ENCODE results near the gene CHD8.

Gene CHD8

GRCh38 chr14:21437063-21437901 is 18.6 kb downstream of the CHD8 start:
- DNase-seq (ENCODE audit: extremely low read depth in 1 of 2, low read depth in 1 of 2) = peak; percentile 98 to 99

GRCh38 chr14:21436567-21437062 is 19.3 kb downstream of the CHD8 start:
- no peak for DNase-seq (ENCODE audit: extremely low read depth in 1 of 2, low read depth in 1 of 2)

GRCh38 chr14:21431126-21431525 is 24.8 kb downstream of the CHD8 start:
- no peak for DNase-seq (ENCODE audit: extremely low read depth in 1 of 2, low read depth in 1 of 2)

DNA sequence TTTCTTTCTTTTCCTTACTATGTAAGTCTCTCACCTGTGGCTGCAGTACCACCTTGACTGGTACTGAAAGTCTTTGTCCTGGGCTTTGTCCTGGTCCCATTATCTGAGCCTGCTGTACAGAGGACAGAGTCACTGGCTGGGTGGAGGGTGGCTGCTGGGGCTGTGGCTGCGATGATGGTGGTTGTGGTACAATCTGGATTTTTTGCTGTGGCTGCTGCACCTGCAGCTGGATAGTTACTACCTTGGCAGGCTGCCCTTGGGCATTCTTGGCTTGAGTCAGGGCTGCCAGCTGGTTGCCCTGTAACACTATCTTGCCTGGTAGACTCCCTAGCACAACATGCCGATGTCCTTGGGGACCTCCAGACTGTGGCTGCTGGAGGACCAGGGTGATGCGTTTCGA is 27.0 kb downstream of the CHD8 start:
- DNase-seq (ENCODE audit: extremely low read depth in 1 of 2, low read depth in 1 of 2) = no peak

- no peak for DNase-seq (ENCODE audit: extremely low read depth in 1 of 2, low read depth in 1 of 2)
Observed at GRCh38 chr14:21426692-21427091, 29.2 kb downstream of the CHD8 start.

DNA sequence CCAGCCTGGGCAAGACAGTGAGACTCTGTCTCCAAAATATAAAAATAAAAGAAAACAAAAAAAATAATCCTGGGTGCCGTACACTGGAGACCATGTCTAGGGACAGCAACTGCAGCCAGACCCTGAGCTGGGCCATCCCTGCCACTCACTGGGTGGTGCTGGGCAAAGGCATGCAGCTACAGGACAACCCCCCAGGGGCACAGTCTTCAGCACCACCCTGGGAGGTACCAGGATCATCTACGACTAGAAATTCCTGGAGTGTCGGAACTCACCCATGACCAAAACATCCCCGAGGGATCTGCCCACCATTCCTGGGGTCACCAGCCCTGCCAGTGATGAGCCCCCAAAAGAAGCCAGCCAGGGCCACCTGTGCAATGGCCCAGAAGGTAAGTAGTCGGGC is 36.4 kb downstream of the CHD8 start:
- DNase-seq (ENCODE audit: extremely low read depth in 1 of 2, low read depth in 1 of 2) = no peak

- DNase-seq (ENCODE audit: extremely low read depth in 1 of 2, low read depth in 1 of 2) = no peak
Observed at GRCh38 chr14:21415329-21415728, 40.6 kb downstream of the CHD8 start.

GRCh38 chr14:21414137-21414631 is 41.7 kb downstream of the CHD8 start:
- DNase-seq (ENCODE audit: extremely low read depth in 1 of 2, low read depth in 1 of 2) = no peak

- DNase-seq (ENCODE audit: extremely low read depth in 1 of 2, low read depth in 1 of 2) = no peak
Observed at GRCh38 chr14:21408147-21408546, 47.8 kb downstream of the CHD8 start.

DNA sequence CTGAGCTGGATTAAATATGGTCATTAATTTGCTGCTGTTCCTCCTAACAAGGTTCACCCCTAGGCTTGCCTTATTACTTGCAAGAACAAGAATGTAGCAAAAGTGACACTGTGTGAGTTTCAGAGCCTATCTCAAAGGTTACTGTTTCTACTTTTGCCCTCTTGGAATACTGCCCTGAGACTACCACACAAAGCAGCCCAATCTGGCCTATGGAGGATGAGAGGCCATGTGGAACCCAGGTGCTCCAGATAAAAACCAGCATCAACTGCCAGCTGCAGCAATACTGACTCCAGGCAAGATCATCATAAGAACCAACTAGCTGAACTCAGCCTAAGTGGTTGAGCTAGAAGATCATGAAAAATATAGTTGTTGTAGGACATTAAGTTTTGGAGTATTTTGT is 49.7 kb downstream of the CHD8 start:
- DNase-seq (ENCODE audit: extremely low read depth in 1 of 2, low read depth in 1 of 2) = no peak

- no peak for DNase-seq (ENCODE audit: extremely low read depth in 1 of 2, low read depth in 1 of 2)
Observed at GRCh38 chr14:21405097-21405496, 50.8 kb downstream of the CHD8 start.

DNA sequence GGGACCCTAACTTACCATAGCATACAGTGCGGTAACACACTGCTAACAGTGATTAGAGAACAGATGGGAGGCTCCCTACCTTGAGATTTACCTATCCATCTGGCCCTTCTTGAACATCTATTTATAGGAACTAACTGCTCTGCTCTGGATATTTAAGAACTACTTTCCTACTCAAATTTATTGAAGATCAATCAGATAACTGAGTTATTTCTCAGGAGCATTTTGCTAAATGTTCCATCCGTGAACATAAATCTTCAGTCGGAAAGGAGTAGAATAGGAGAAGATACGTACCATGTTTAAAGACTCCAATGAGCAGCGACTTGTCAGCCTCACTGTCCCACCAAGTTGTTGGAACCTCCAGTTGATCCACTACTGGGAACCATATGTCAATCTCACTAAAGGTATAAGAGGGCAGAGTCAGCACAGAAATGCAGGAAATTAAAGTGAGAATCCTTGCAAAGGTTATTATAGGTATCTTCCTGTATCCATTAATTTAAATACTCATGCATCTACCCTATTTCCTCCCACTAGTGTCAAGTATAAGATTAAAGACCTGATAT is 56.5 kb downstream of the CHD8 start:
- DNase-seq (ENCODE audit: extremely low read depth in 1 of 2, low read depth in 1 of 2) = no peak

DNA sequence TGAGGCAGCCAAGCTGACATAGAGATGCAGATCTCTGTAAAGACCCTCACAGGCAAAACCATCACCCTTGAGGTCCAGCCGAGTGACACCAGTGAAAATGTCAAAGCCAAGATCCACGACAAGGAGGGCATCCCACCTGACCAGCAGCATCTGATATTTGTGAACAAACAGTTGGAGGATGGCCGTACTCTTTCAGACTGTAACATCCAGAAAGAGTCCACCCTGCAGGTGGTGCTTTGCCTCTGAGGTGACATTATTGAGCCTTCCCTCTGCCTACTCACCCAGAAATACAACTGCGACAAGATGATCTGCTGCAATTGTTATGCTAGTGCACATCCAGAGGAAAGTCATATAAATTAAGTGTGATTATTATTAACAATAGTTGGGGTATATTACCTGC is 57.0 kb downstream of the CHD8 start:
- no peak for DNase-seq (ENCODE audit: extremely low read depth in 1 of 2, low read depth in 1 of 2)

DNA sequence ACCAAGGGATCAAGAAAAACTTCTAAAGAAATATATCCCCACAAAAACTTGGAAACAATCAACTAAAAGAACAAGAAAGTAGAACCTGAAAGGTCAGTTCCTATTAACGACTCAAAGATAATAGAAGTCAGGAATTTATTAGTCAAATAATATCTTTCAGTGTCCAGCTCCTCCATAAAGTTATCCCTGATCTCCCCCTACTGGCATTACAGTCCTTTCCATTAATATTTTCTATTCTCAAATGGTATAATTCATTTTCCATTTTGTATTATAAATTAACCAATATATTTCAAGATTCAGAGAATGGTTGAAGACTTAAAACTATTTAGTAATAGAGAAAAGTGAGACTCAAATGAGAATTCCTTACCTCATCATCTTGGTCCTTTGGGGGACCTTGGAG is 60.5 kb downstream of the CHD8 start:
- DNase-seq (ENCODE audit: extremely low read depth in 1 of 2, low read depth in 1 of 2) = no peak

GRCh38 chr14:21385188-21385904 is 70.6 kb downstream of the CHD8 start:
- no peak for DNase-seq (ENCODE audit: extremely low read depth in 1 of 2, low read depth in 1 of 2)

- peak in 1 of 2 donors; percentile 10 for DNase-seq (ENCODE audit: extremely low read depth in 1 of 2, low read depth in 1 of 2)
Observed at GRCh38 chr14:21384494-21384851, 71.5 kb downstream of the CHD8 start.

GRCh38 chr14:21383848-21384493 is 72.0 kb downstream of the CHD8 start, which contains the start of gene SUPT16H:
SUPT16H (minus strand) TSS chr14:21384019; CDS start chr14:21383927, 92 bp downstream.
- DNase-seq (ENCODE audit: extremely low read depth in 1 of 2, low read depth in 1 of 2) = peak; percentile 82 to 87

DNA sequence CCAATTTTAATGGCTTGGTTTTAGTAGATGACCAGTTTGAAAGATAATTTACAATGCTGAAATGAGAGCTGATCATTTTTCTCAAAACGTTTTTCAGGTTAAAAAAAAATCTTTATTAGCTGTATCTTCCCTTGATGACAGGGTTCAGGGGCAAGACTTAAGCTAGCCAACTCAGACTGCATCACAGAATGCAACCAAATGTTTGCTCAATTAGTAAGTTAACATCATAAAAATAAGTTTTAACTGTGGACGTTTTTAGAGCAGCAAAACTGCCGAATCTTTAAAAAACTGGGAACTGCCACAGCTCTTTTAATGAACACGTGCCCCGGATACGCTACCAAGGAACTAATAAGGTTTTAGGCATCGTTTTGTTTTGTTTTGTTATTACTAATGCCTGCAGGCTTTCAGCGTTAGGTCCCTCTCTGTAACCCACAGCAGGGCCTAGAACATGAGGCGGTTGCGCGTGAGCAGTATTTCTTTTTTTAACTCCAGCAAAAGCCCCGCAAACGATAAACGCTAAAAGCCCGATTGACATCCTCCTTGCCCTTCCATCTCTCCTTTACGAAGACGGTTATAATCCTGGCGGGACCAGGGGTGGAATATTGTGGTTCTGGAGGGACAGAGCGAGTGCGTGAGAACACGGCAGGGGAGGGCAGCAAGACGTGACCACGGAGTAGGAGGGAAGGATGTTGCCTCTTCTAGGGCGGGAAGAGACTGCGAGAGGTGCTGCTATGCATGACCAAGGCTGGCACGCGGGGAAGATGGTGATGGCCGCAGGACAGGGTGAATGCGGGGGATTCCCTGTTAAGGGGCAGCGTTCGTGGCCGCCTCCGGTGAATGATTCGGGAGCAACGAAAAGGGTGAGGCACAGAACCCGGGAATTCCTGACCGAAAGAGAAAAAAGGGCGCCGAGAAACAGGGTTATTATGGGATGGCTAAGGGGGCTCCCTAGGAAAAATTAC is 72.8 kb downstream of the CHD8 start:
- peak in 1 of 2 donors; percentile 15 for DNase-seq (ENCODE audit: extremely low read depth in 1 of 2, low read depth in 1 of 2)

- no peak for DNase-seq (ENCODE audit: extremely low read depth in 1 of 2, low read depth in 1 of 2)
Observed at GRCh38 chr14:21382095-21382494, 73.8 kb downstream of the CHD8 start.

DNA sequence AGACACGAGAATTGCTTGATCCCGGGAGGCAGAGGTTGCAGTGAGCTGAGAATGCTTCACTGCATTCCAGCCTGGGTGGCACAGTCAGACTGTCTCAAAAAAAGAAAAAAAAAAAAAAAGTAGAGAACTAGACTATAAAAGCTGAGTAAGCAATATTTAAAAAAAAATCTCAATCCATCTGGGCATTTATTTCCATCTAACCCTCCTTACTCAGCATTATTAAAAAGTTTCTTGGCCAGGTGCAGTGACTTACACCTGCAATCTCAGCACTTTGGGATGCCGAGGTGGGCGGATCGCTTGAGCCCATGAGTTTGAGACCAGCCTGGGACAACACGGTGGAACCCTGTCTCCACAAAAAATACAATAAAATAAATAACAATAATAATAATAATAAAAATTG is 76.6 kb downstream of the CHD8 start:
- DNase-seq (ENCODE audit: extremely low read depth in 1 of 2, low read depth in 1 of 2) = no peak

All from activated CD8-positive, alpha-beta memory T cell treated with anti-CD3 and anti-CD28 coated beads for 1 hour (primary cell).